Parathyroid adenoma (tissue), 2 donors: ENCODE data around the gene PTPRT.

ENCODE experiments used
- H2AFZ ChIP-seq: fragments of 300-600 bp; sonication (generic); one replicate; pipeline ENCODE4 v1.7.0; 2017; ENCODE audit warnings: antibody characterized with exemption, mild to moderate bottlenecking
- H3K27ac ChIP-seq: fragments of 300-600 bp; sonication (generic); one replicate; pipeline ENCODE4 v1.7.0; 2017
- H3K27me3 ChIP-seq: fragments of 300-600 bp; sonication (generic); one replicate; pipeline ENCODE4 v1.7.0; 2017; ENCODE audit warnings: low read length; ENCODE audit not compliant: control insufficient read depth, insufficient read depth
- H3K36me3 ChIP-seq: fragments of 300-600 bp; sonication (generic); one replicate; pipeline ENCODE4 v1.7.0; 2017; ENCODE audit warnings: low read length; ENCODE audit not compliant: control insufficient read depth, insufficient read depth
- H3K4me1 ChIP-seq: fragments of 300-600 bp; sonication (generic); one replicate; pipeline ENCODE4 v1.7.0; 2017; ENCODE audit warnings: control low read depth
- H3K4me2 ChIP-seq: fragments of 300-600 bp; sonication (generic); one replicate; pipeline ENCODE4 v1.7.0; 2017; ENCODE audit warnings: low read length
- H3K4me3 ChIP-seq: fragments of 300-600 bp; sonication (generic); one replicate; pipeline ENCODE4 v1.7.0; 2017; ENCODE audit warnings: low read depth, low read length
- H3K79me2 ChIP-seq: fragments of 300-600 bp; sonication (generic); one replicate; pipeline ENCODE4 v1.7.0; 2017; ENCODE audit warnings: control low read depth
- H3K9ac ChIP-seq: fragments of 300-600 bp; sonication (generic); one replicate; pipeline ENCODE4 v1.7.0; 2017; ENCODE audit warnings: mild to moderate bottlenecking
- H3K9me3 ChIP-seq: fragments of 300-600 bp; sonication (generic); one replicate; pipeline ENCODE4 v1.7.0; 2017; ENCODE audit warnings: low read length; ENCODE audit not compliant: control insufficient read depth
- CTCF ChIP-seq: fragments of 300-600 bp; sonication (generic); IDR thresholded peaks from one replicate; pipeline ENCODE4 v1.7.0; 2017; ENCODE audit warnings: antibody characterized with exemption, mild to moderate bottlenecking
- donor health status: primary hyperparathyroidism.

The PTPRT gene

GRCh38 chr20:42399802-42400201, 789.9 kb downstream of the PTPRT start:
- Histone ChIP-seq H3K9ac (no peak overlapping the region), H3K9me3 (no peaks in the 10 kb centered on the region), H2AFZ (no peak overlapping the region), H3K4me1 (peaks cover 5% of the 10 kb centered on the region), H3K4me3 (no peak overlapping the region), H3K27me3 (no peaks in the 10 kb centered on the region), H3K79me2 (no peaks in the 10 kb centered on the region), H3K4me2 (no peak overlapping the region), H3K36me3 (no peaks in the 10 kb centered on the region), H3K27ac (no peak overlapping the region)
- no peak for TF ChIP-seq CTCF

- Histone ChIP-seq H3K79me2 (no peaks in the 10 kb centered on the region), H3K9me3 (no peaks in the 10 kb centered on the region), H3K4me1 (no peaks in the 10 kb centered on the region), H3K4me2 (no peak overlapping the region), H2AFZ (no peak overlapping the region), H3K27ac (no peak overlapping the region), H3K27me3 (no peaks in the 10 kb centered on the region), H3K4me3 (no peak overlapping the region), H3K9ac (no peak overlapping the region), H3K36me3 (no peaks in the 10 kb centered on the region)
- no peak for TF ChIP-seq CTCF
Observed at GRCh38 chr20:42392442-42392841, 797.3 kb downstream of the PTPRT start.

GRCh38 chr20:42391807-42392206, 797.9 kb downstream of the PTPRT start:
- Histone ChIP-seq H3K36me3 (no peaks in the 10 kb centered on the region), H3K9ac (no peak overlapping the region), H2AFZ (no peak overlapping the region), H3K9me3 (no peaks in the 10 kb centered on the region), H3K4me2 (no peak overlapping the region), H3K79me2 (no peaks in the 10 kb centered on the region), H3K27me3 (no peaks in the 10 kb centered on the region), H3K4me3 (no peak overlapping the region), H3K27ac (no peak overlapping the region), H3K4me1 (no peaks in the 10 kb centered on the region)
- TF ChIP-seq CTCF = no peak

GRCh38 chr20:42380287-42380686, 809.4 kb downstream of the PTPRT start:
- H3K9me3 ChIP-seq = no peaks in the 10 kb centered on the region
- H2AFZ ChIP-seq = no peak overlapping the region
- no peak overlapping the region for H3K9ac ChIP-seq
- no peaks in the 10 kb centered on the region for H3K27me3 ChIP-seq
- no peak overlapping the region for H3K27ac ChIP-seq
- H3K4me3 ChIP-seq = no peak overlapping the region
- TF ChIP-seq CTCF = no peak
- no peaks in the 10 kb centered on the region for H3K79me2 ChIP-seq
- H3K4me1 ChIP-seq = peaks cover 4% of the 10 kb centered on the region
- H3K4me2 ChIP-seq = no peak overlapping the region
- no peaks in the 10 kb centered on the region for H3K36me3 ChIP-seq

- no peak overlapping the region for H3K9ac ChIP-seq
- H3K9me3 ChIP-seq = no peaks in the 10 kb centered on the region
- no peak overlapping the region for H3K4me3 ChIP-seq
- H3K4me2 ChIP-seq = no peak overlapping the region
- no peaks in the 10 kb centered on the region for H3K36me3 ChIP-seq
- peaks cover 4% of the 10 kb centered on the region for H3K4me1 ChIP-seq
- H3K27me3 ChIP-seq = no peaks in the 10 kb centered on the region
- TF ChIP-seq CTCF = peak; percentile 34
- no peaks in the 10 kb centered on the region for H3K79me2 ChIP-seq
- no peak overlapping the region for H2AFZ ChIP-seq
- H3K27ac ChIP-seq = no peak overlapping the region
Observed at GRCh38 chr20:42379385-42379784, 810.3 kb downstream of the PTPRT start.
